ENCODE measurements around the gene PWWP2B.

The PWWP2B gene

DNA sequence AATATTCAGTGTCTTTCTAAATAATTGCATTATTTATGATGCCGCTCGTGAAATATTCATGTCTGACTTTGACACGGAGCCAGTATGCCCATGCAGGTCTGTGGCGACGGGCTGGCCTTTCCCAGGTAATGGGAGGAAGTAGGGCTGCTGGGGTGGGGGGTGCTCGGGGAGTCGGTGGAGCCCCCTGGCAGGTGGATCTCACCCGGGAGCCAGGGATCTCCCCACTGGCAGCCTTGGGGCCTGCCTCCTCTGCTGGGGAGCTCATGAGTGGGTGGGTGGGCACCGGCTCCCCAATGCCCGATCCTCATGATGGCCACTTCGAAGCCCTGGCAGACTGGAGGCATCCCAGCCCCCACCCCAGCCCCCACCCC lies 52.8 kb downstream of the PWWP2B start:
- no peak for DNase-seq

DNA sequence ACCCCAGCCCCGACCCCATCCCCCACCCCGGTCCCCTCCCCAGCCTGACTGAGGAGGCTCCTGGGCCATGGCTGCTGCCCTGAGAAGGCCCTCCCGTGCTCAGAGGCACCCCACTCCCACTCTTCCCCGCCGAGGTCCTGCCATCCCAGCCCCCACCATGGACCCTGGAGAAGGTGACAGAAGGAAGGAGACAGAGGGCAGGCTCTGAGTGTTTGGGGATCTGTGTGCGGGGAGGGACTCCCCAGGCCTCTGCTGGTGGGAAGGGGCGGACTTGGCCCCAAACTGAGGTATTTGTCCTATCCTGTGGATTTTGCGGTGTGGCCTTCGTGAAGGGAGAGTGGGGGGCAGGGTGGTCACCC lies 53.4 kb downstream of the PWWP2B start:
- DNase-seq, result no peak

DNA sequence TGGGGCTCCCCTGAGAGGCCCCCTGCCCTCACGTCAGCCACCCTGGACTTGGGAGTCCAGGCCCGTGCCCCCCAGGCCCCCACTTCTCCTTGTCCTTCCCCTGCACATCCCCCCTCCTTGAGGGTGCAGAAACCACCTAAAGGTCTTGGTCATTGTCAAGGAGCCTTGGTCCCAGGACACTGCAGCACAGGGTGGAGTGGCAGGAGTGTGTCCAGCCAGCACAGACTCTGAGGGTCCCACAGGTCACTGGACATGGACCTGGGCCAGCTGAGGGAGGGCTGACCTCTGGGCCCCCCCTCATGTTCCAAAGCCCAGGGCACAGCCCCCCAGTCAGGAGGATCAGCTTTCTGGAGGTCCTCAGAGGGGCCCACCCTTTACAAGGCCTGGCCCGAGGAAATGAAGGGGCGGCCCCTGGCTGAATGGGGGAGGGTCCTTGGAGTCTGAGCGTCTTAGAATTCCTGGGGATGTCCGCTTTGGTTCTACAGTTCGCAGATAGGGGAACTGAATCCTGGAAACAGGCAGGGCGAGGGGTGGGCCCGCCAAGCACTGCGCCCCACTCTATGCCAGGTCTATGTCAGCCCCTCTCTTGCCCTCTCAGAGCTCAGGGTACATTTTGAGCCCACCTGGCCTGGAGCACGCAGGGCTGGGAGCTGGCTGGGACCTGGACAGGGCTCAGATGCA lies 54.0 kb downstream of the PWWP2B start:
- no peak for DNase-seq

DNA sequence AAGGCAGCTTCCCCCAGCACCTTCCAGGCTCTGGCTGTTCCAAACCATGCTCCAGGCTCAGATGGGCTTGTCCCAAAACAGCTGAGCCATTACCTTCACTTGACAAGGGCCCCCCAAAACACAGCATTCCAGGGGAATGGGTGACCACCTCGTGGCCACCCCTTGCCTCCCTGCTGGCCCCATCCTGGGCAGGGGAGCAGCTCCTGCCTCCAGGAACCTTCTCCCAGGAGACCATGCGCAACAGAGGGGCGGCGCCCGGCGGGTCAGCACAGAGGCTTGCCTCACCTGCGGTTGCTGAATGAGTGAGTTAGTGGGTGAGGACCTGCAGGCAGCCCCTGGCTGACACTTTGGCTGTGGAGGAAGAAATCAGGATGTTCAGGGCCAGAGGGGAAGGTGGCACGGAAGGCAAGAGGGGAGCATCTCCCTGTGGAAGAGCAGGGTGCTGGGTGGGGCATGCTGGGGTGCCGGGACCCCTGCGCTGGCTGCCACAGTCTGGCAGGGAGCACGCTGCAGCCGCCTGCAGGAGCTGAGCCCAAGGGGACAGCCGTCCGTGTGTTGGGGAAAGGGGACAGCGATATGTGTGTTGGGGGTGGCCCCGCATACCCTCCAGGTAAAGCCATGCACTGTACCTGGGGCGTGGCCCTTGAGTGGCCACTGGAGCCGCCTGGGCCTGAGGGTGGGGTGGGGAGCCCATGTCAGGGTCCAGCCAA lies 54.7 kb downstream of the PWWP2B start:
- DNase-seq, result no peak

DNA sequence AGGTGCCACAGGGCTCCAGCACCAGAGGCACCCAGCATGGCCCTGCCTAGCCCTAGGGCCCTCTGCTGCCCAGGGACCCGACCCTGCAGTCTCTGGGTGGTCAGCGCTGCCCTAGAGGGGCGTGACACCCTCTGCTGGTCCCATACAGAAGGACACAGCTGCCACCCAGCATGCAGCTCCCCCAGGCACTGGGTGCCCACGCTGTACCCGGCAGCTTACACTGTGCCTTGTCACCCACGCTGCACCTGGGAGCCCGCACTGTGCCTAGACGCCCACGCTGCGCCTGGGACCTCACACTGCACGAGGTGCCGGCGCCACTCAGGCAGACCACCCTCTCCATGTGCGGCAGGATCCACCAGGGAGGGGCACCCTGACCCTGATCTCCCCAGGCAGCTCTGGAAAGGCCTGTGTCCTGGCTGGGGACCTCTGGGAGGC lies 55.2 kb downstream of the PWWP2B start:
- DNase-seq, result no peak

DNA sequence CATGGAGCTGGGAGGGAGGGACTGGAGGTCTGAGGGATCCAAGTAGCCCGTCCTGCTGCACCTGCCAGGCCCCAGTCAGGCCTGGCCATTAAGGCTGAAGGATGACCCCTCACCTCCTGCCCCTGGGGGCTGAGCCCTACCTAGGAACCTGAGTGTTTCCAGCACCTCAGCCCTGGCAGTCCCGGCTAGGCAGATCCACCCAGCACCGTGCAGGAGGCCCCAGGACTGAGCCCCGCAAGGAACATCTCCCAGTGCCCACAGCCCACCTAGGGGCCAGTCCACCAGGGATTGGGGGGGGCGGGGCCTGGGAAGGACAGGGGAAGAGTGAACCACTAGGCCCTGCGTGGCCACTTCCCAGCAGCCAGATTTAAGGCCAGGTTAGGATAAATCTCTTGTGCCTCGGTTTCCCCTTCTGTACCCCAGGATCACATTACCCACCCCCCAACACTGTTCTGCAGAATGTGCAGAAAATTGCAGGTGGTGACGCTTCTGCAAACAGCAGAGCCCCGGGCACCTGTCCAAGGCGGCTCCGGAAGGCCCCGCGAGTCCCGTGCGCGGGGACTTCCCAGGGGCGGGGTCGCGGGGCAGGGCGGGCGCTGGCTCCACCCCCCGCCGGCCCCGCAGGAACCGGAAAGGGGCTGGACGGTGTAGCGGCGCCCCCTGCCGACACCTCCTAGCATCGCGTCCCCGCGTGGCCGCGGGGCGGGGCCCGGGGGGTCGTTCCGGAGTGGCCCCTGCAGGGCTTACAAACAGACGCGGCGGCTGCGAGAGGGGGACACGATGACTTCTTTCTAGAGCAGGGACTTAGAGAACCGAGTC lies 55.9 kb downstream of the PWWP2B start:
- DNase-seq, result peak; percentile 52

DNA sequence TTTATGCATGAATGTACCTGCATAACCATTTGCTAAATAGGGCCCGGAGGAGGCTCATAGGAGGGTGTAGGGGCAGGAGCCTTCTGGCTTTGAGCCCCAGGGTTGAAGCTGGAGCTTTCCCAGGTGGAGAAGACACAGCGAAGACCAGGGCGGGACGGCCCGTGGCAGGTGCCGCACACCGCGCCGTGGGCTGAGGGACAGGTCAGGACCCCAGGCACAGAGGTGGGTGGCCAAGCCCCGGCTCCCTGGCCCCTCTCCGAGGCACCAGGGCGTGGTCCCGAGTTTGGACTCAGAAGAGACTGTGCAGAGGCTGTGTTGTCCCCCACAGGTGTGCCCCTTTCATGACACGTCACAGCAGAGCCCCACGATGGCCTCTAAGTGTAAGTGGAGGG lies 56.5 kb downstream of the PWWP2B start:
- no peak for DNase-seq

DNA sequence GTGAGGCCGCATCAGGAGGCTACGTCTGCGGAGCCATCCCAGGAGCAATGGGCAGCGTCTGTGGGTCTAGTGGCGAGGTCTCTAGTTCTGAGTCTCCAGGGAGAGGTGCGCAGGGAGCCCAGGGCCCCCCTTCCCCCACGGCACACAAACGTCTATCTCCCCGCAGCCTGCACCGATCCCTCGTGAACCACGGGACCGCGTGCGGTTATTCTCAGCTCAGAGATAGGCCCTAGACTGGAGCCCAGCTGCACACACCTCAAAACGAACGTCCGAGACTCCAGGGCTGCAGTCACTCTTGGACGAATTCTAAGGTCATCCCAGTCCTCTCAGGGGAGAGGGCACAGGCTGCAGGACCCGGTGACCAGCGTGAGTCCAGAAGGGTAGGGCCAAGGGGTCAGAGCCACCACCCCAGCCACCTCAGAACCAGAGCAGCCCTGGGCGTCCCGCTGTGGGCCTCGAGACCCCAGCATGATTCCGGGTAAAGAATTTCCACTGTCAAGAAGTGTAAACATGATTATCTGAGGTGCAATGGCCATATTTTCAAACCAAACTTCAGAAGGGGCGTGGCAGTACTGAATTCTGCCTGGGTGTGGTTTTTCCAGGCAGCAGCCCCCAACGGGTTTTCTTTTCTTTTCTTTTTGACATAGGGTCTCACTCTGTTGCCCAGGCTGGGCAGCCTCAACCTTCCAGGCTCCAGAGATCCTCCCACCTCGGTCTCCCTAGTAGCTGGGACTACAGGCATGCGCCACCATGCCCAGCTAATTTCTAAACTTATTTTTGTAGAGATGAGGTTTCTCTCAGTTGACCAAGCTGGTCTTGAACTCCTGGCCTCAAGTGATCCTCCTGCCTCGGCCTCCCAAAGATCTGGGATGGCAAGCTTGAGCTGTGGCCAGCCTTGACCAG lies 57.5 kb downstream of the PWWP2B start:
- no peak for DNase-seq

DNA sequence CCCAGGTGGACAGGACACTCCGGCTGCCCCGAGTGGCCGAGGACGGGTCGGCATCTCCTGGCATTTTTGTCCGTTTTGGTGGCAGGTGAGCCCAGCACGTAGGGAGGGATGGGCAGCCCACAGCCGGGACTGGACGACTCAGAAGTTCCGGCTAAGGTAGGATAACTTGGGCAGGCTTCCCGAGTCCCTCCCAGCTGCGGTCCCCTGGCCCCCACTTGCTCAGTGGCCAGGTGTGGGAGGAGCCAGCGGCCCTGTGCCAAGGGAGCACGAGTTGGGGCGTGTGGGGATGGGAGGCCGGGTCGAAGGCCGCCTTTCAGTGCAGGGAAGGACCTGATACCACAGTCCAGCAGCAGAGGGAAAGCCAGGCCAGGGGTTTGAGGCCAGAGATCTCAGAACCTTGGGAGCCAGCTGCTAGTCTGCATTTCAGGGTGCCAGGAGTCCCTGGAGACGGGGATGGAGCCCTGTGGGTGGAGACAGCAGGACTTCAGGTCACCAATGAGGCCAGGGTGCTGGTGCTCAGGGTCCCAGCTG lies 58.5 kb downstream of the PWWP2B start:
- no peak for DNase-seq

DNA sequence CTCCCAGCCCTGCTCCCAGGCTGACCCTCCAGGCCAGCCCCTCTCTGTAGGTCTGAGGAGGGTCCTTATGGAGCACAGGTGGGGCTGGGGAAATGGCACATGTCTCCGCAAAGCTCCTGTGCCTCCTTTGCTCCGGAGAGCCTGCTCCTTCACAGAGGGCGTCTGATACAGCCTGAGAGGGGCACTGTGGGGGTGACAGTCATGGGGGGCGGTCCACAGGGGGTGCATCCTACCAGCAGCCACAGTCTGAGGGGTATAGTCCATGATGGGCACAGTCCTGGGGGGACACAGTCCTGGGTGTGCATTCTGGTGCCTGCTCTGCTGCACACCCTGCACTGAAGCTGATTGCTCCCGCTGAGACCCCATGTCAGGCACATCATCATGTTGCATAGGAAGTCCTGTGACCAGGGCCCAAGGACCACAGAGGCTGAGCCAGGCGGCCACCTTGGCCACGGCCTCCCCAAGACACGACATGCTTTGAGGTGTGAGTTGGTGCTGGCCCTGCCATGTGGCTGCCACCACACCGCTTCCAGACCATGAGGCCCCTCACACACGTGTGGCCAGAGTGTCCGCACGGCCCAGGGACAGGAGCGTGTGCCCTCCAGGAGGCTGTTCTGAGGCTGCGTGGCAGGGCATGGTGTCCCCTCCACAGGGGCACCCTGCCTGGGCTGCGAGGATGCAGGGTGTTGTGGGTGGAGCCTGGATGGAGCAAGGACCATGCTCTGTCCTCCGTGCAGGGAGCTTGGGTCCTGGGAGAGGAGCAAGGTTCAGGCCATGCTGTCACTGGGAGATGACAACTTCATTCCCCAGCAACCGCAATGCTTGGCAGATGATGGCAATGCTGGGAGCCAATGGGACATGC lies 59.2 kb downstream of the PWWP2B start:
- no peak for DNase-seq

DNA sequence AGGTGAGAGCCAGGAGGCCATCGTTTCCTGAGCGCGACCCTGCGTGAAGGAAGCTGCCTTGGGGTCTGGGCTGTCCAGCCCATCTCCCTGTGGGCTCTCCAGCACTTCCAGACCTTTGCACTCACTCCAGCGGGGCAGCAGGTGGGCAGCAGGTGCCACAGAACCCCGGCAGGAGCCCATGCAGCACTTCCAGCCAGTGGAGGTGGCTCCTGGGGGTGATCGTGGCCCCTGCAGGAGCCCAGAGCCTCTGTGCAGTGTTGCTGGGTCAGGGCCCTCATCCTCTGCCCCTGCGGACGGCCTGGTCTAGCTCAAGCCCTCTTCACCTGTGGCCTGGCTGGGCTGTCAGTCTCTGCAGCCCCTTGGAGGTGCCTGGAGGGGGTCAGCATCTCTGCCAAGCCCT lies 59.9 kb downstream of the PWWP2B start:
- no peak for DNase-seq

DNA sequence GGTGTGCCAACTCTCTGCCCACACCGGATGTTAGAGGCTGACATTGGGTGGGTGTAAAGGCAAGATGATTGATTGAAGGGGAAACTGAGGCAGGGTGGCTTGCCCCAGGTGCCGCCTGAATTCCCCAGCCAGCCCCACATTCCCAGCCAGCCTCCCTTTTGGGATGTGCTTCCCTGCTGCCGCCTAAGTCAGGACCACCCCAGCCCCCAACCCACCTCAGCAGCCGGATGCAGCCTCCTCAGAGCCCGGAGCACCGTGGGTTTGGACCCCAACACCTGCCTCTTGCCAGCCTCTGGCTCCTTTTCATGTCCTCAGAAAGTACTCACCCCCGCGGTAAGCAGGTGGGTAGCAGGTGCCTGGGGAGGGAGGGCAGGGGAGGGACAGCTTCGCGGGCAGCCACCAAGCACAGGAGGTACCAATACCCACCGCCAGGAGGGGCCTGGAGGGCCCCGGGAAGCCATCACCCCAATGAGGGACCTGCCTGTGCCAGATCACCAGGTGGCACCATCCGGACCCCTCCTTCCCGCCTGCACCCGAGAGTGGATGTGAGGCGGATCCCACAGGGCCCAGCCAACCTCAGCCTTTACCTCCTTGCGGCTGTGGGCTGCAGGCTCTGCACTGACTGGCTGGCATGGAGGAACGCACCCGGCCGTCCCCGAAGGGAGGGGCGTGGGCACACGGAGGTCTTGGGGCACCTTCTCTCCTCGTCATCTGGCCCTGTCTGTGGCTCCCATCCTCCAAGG lies 60.5 kb downstream of the PWWP2B start:
- no peak for DNase-seq

DNA sequence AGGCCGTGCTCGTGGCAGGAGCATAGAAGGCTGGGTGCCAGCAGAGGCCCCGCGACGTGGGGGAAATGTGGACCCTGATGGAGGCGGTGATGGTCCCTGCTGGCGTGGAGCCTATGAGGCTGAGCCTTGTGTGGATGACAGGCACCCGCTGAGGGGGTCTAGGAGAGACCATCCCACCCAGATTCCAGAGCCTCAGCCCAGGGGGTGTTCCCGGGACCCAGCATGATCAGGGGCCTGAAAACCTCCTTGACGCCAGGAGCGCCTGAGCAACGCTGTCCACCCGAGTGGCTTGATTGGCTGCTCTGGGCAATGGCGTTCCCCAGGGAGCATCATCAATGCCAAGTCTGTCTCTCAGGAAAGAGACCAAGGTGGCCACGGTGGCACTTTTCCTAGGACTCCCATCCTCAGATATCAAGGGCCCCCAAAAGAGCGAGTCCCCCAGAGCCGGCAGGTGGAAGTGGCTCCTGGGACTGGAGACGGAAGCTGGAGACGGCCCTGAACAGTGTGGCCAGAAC lies 61.1 kb downstream of the PWWP2B start:
- DNase-seq, result no peak

DNA sequence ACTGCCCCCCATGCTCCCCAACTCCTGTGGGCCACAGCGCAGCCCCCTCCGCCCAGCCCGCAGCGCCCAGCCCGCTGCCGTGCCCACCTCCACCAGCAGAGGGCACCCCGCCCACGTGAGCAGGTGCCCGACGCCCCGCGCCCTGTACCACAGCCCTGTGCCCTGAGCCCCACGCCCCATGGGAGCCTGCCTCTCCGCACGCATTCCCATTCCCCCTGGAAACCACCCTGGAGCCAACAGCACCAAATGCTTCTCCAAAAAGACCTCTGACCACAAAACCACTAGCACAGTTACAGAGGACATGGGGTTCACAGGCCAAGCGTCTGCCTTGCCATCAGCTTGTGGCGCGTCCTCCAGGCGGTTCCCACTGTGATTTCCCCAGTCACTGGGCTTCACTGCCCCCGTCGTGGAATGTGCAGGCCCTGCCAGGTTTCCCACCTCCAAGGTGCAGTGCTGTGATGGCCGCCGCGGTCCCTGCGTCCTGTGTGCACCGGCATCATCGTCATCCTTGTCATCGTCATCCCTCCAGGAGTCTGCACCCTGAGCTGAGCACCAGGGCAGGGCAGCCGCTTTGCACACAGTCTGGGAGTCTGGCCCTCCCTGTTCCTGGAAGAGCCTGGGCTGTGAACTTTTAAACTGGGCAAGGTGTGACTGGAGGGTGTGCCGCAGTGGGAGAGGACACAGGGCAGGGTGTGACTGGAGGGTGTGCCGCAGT lies 61.7 kb downstream of the PWWP2B start:
- DNase-seq, result no peak

DNA sequence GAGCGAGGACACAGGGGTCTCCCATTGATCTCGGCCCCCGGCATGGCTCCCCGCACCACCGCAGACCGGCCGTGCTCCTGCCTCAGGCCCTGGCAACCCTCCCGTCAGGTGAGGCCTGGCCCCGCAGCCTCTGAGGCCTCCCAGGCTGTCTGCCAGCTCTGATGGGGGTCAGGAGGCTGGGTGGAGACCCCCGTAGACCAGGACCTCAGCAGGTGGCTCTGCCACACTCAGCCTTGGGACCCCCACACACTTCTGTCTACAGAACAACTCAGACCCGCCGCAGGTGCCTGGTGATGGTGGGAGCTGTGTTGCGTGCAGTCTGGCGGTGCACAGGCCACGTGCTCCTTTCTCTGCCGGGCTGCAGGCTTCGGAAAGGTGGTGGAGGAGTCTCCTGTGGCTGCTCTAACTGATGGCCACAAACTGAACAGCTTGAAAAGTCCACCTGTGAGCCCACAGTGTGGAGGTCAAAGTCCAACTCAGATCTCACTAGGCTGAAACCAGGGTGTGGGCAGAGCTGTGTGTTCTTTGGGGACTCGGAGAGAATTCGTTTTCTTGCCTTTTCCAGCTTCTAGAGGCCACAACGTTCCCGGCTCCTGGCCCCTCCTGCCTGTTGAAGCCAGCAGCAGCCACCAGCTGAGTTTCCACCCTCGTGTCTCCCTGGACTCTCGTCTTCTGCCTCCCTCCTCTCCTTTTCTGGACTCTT lies 62.5 kb downstream of the PWWP2B start:
- DNase-seq, result no peak

DNA sequence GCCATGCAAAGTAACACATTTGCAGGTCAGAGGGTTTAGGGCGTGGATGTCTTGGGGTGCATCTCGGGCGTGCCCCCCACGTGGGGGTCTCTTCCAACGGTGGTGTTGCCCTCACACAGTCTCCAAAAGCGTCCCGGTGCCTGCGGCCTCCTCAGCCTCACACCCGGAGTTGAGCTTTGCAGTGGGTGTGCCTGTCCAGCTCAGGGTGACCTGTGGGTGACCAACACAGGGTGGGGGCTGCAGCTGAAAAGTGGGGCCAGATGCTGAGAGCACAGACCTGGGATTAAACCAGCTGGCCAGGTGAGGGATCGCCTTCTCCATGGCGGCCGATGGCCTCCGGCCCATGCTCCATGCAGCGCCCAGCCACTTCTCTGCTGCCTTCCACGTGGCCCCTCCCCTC lies 63.1 kb downstream of the PWWP2B start:
- no peak for DNase-seq

DNA sequence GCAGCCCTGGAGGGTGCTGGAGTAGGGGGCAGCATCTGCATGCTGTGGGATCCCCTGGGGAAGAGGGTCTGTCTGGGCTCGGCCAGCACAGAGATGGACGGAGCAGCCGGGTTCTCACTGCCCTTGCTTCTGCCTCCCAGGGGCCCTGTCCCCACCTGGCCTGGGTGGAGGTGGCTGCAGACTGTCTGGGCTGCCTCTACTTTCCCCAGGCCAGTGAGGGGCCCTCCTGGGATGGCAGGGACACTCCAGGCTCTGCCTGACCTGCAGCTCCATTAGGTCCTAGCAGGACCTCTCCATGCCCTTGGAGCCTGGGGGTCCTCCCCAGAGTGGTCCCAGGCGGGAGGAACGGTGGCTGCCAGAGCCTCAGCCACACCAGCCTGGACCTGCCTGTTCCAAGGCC lies 63.7 kb downstream of the PWWP2B start:
- no peak for DNase-seq

DNA sequence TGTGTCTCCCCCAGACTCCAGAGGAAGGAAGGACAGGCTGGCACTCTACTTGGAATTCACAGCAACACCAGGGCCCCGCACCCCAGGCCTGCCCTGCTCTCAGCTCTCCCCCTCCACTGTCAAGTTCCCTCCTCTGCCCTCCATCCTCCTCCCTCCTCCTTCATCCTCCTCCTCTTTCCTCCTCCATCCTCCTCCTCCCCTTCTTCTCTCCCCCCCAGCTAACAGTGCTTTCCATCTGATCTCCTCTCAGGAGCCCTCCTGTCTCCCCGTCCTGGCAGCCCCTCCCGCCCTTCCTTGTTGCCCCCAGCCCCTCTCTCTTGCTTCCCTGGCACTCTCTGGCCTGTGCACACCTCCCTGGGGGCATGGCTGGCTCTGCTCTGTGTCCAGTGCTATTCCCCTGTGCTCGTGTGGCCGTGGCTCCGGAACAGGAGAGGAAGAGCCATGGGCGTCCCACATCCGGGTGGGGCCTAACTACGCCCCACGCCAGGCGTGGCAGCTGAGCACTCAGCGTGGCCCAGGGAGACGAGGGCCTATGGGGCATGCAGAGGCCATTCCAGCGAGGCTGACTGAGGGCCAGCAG lies 64.2 kb downstream of the PWWP2B start:
- no peak for DNase-seq

DNA sequence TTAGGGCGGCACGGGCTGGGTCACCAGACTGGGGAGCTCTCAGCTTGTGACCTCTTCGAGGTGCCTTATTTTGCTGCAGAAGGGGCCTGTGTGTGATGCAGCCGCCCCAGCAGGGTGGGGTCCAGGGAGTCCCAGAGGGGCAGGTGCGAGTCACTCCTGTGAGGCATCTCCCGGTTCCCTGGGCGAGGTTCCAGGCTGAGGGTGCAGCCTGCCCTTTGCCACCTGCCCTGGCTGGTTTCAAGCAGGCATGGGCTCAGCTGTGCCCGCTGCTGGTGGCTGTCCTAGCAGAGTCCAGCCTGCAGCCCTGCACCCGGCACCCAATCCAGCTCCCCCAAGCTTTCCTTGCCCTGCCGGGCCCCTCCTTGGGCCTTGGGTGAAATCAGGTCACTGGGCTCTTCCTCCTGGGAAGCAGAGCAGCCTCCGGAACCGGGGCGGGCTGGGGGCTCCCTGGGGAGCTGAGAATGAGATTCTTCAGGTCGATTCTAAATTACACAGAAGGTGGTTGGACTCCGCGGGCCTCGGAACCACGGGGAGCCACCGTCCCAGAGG lies 64.8 kb downstream of the PWWP2B start:
- no peak for DNase-seq
